Activated naive CD8-positive, alpha-beta T cell (primary cell): Measurements from ENCODE around the gene ZNF43.
"Not testable (repeated sequence)": the region's sequence is repeated elsewhere in the genome, so short reads cannot be mapped to it uniquely, and the experiment has no call there.

Source experiments
- H3K27ac Mint-ChIP-seq: one replicate; pipeline ENCODE4 v1.8.0; 2021; ENCODE audit warnings: mixed read lengths
- H3K27me3 Mint-ChIP-seq: one replicate; pipeline ENCODE4 v1.8.0; 2021; ENCODE audit warnings: mixed read lengths
- H3K36me3 Mint-ChIP-seq: one replicate; pipeline ENCODE4 v1.8.0; 2021; ENCODE audit warnings: mixed read lengths
- H3K4me1 Mint-ChIP-seq: one replicate; pipeline ENCODE4 v1.8.0; 2021; ENCODE audit warnings: low read depth, mixed read lengths
- H3K4me3 Mint-ChIP-seq: one replicate; pipeline ENCODE4 v1.8.0; 2021; ENCODE audit warnings: mild to moderate bottlenecking, mixed read lengths
- H3K9me3 Mint-ChIP-seq: one replicate; pipeline ENCODE4 v1.8.0; 2021; ENCODE audit warnings: low read depth, mixed read lengths

ZNF43 gene

DNA sequence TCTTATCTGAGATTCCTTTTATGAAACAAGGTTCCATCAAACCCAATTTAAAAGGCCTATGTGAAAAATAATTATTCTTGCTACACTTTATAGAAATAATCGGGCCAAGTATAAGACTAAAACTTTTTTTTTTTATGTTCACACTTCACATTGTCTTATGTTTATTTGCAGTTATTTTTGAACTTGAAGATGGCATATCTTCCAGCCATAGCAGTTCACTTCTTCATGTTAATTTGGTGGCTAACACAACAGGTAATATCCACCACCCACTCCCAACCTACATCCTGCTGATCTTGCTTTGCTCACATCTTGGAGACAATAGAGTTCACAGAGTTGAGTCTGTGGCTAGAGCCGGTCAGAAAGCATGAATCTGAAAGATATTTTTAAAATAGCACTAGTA is 74.4 kb downstream of the ZNF43 start:
- Mint-ChIP-seq H3K4me1 (peaks cover 59% of the 10 kb centered on the region), H3K36me3 (peaks cover 32% of the 10 kb centered on the region)
- not testable (repeated sequence) for H3K27me3 Mint-ChIP-seq, H3K27ac Mint-ChIP-seq, H3K4me3 Mint-ChIP-seq, H3K9me3 Mint-ChIP-seq

- H3K4me3 Mint-ChIP-seq = no peak overlapping the region
- no peak overlapping the region for H3K27ac Mint-ChIP-seq
- peaks cover 50% of the 10 kb centered on the region for H3K36me3 Mint-ChIP-seq
- no peaks in the 10 kb centered on the region for H3K9me3 Mint-ChIP-seq
- H3K27me3 Mint-ChIP-seq = no peaks in the 10 kb centered on the region
- peaks cover 44% of the 10 kb centered on the region for H3K4me1 Mint-ChIP-seq
Observed at GRCh38 chr19:21758296-21758695, 77.7 kb downstream of the ZNF43 start.

- Mint-ChIP-seq H3K4me1 (peaks cover 32% of the 10 kb centered on the region), H3K36me3 (peaks cover 50% of the 10 kb centered on the region)
- not testable (repeated sequence) for H3K4me3 Mint-ChIP-seq, H3K27me3 Mint-ChIP-seq, H3K27ac Mint-ChIP-seq, H3K9me3 Mint-ChIP-seq
Observed at GRCh38 chr19:21755555-21755954, 80.4 kb downstream of the ZNF43 start.
